Kidney capillary endothelial cell (primary cell): ENCODE data around the gene CD200R1L.

Experiments
- DNase-seq: peaks from one replicate; pipeline ENCODE4 v3.0.0-alpha.2; 2018; ENCODE audit warnings: low spot score

The CD200R1L gene

GRCh38 chr3:112786881-112787579, 59.6 kb downstream of the CD200R1L start:
- DNase-seq, result no peak

GRCh38 chr3:112786002-112786590, 60.6 kb downstream of the CD200R1L start:
- DNase-seq, result no peak

- no peak for DNase-seq
Observed at GRCh38 chr3:112785321-112786001, 61.2 kb downstream of the CD200R1L start.

- DNase-seq, result no peak
Observed at GRCh38 chr3:112782491-112782890, 64.2 kb downstream of the CD200R1L start.

GRCh38 chr3:112781599-112781998, 65.1 kb downstream of the CD200R1L start:
- no peak for DNase-seq

GRCh38 chr3:112779558-112780480, 66.8 kb downstream of the CD200R1L start:
- DNase-seq, result no peak

- DNase-seq, result no peak
Observed at GRCh38 chr3:112779011-112779410, 67.7 kb downstream of the CD200R1L start.

GRCh38 chr3:112778353-112778948, 68.2 kb downstream of the CD200R1L start:
- DNase-seq, result no peak

GRCh38 chr3:112777811-112778210, 68.9 kb downstream of the CD200R1L start:
- no peak for DNase-seq

- no peak for DNase-seq
Observed at GRCh38 chr3:112776836-112777235, 69.8 kb downstream of the CD200R1L start.

GRCh38 chr3:112776000-112776399, 70.7 kb downstream of the CD200R1L start:
- DNase-seq, result no peak

GRCh38 chr3:112775011-112775742, 71.5 kb downstream of the CD200R1L start:
- DNase-seq, result no peak

GRCh38 chr3:112774293-112774926, 72.3 kb downstream of the CD200R1L start:
- DNase-seq, result no peak

- no peak for DNase-seq
Observed at GRCh38 chr3:112773864-112774263, 72.8 kb downstream of the CD200R1L start.

- DNase-seq, result no peak
Observed at GRCh38 chr3:112770951-112771350, 75.7 kb downstream of the CD200R1L start.

- DNase-seq, result peak; percentile 47
Observed at GRCh38 chr3:112770032-112770626, 76.5 kb downstream of the CD200R1L start.

GRCh38 chr3:112769286-112769978, 77.2 kb downstream of the CD200R1L start:
- no peak for DNase-seq

- no peak for DNase-seq
Observed at GRCh38 chr3:112767777-112768176, 78.9 kb downstream of the CD200R1L start.

GRCh38 chr3:112767177-112767576, 79.5 kb downstream of the CD200R1L start:
- no peak for DNase-seq
